Liver (tissue), 9 donors: ENCODE data around the gene CTAG1A. TPM values are rescaled to one million over a fixed set of nuclear protein-coding genes. Genes with fewer than 3 reads are reported as not detected.

Source experiments
- DNase-seq: peaks from one replicate; pipeline ENCODE4 v3.0.0-alpha.2; 2017; ENCODE audit warnings: low spot score
- H3K27ac ChIP-seq, 2 donors: one replicate each; pipeline ENCODE4 v1.7.0; 2013; ENCODE audit warnings: inconsistent platforms in 2 of 2, low read length in 2 of 2, control low read depth in 1 of 2, low read depth in 1 of 2, mild to moderate bottlenecking in 1 of 2
- H3K27me3 ChIP-seq, 4 donors: one replicate each; pipeline versions ENCODE4 v1.6.1 to v1.7.0; 2013; ENCODE audit warnings: low read length in 3 of 4, inconsistent platforms in 1 of 4, mild to moderate bottlenecking in 1 of 4, moderate library complexity in 1 of 4; ENCODE audit not compliant: control insufficient read depth in 4 of 4, insufficient read depth in 4 of 4
- H3K36me3 ChIP-seq, 4 donors: one replicate each; pipeline versions ENCODE4 v1.6.1 to v1.7.0; 2013; ENCODE audit warnings: low read length in 3 of 4, mild to moderate bottlenecking in 3 of 4, low read depth in 1 of 4, moderate library complexity in 1 of 4; ENCODE audit not compliant: control insufficient read depth in 4 of 4, insufficient read depth in 3 of 4
- H3K4me1 ChIP-seq, 4 donors: one replicate each; pipeline versions ENCODE4 v1.6.1 to v1.7.0; 2013; ENCODE audit warnings: low read length in 3 of 4, mild to moderate bottlenecking in 3 of 4, moderate library complexity in 1 of 4; ENCODE audit not compliant: control insufficient read depth in 4 of 4, insufficient read depth in 4 of 4
- H3K4me3 ChIP-seq, 3 donors: one replicate each; pipeline versions ENCODE4 v1.6.1 to v1.7.0; 2013; ENCODE audit warnings: low read length in 3 of 3, control low read depth in 1 of 3, low read depth in 1 of 3, mild to moderate bottlenecking in 1 of 3
- H3K9ac ChIP-seq, 2 donors: one replicate each; pipeline ENCODE4 v1.7.0; 2013; ENCODE audit warnings: low read length in 2 of 2, mild to moderate bottlenecking in 2 of 2, moderate library complexity in 2 of 2, control low read depth in 1 of 2, low read depth in 1 of 2
- H3K9me3 ChIP-seq, 4 donors: one replicate each; pipeline versions ENCODE4 v1.6.1 to v1.7.0; 2013; ENCODE audit warnings: low read length in 3 of 4; ENCODE audit not compliant: control insufficient read depth in 4 of 4
- ATF3 ChIP-seq: IDR thresholded peaks from 2 replicates; pipeline ENCODE4 v1.6.1; 2016; ENCODE audit warnings: antibody characterized with exemption
- CTCF ChIP-seq: fragments of 150-350 bp; IDR thresholded peaks from 2 replicates; pipeline ENCODE4 v1.5.1; 2017; ENCODE audit warnings: improper control_type of control experiment, low read depth, low read length; ENCODE audit not compliant: missing input control
- EGR1 ChIP-seq, 2 donors: IDR thresholded peaks; 2 replicates each; pipeline ENCODE4 v1.6.1; 2016 to 2018; ENCODE audit warnings: antibody characterized with exemption in 2 of 2, low read depth in 2 of 2
- FOXA1 ChIP-seq: IDR thresholded peaks from 2 replicates; pipeline ENCODE4 v1.6.1; 2016; ENCODE audit warnings: antibody characterized with exemption
- FOXA2 ChIP-seq: IDR thresholded peaks from 2 replicates; pipeline ENCODE4 v1.6.1; 2016; ENCODE audit warnings: antibody characterized with exemption
- HNF4A ChIP-seq, 2 donors: conservative IDR thresholded peaks; 2 replicates each; pipeline ENCODE4 v1.6.1; 2016; ENCODE audit warnings: antibody characterized with exemption in 2 of 2, mild to moderate bottlenecking in 2 of 2
- HNF4G ChIP-seq: IDR thresholded peaks from 2 replicates; pipeline ENCODE4 v1.6.1; 2016; ENCODE audit warnings: antibody characterized with exemption
- JUND ChIP-seq, 2 donors: IDR thresholded peaks; 2 replicates each; pipeline ENCODE4 v1.6.1; 2016; ENCODE audit warnings: antibody characterized with exemption in 2 of 2
- MAX ChIP-seq: IDR thresholded peaks from 2 replicates; pipeline ENCODE4 v1.6.1; 2016; ENCODE audit warnings: antibody characterized with exemption
- NR2F2 ChIP-seq: IDR thresholded peaks from 2 replicates; pipeline ENCODE4 v1.6.1; 2016; ENCODE audit warnings: antibody characterized with exemption
- RAD21 ChIP-seq, 2 donors: IDR thresholded peaks; 2 replicates each; pipeline ENCODE4 v1.6.1; 2016; ENCODE audit warnings: antibody characterized with exemption in 2 of 2, mild to moderate bottlenecking in 2 of 2
- REST ChIP-seq: IDR thresholded peaks from 2 replicates; pipeline ENCODE4 v1.6.1; 2016; ENCODE audit warnings: antibody characterized with exemption, mild to moderate bottlenecking
- RXRA ChIP-seq, 2 donors: IDR thresholded peaks; 2 replicates each; pipeline ENCODE4 v1.6.1; 2017 to 2018; ENCODE audit warnings: antibody characterized with exemption in 2 of 2, mild to moderate bottlenecking in 1 of 2
- SP1 ChIP-seq: IDR thresholded peaks from 2 replicates; pipeline ENCODE4 v1.6.1; 2018; ENCODE audit warnings: antibody characterized with exemption, mild to moderate bottlenecking
- YY1 ChIP-seq: IDR thresholded peaks from 2 replicates; pipeline ENCODE4 v1.6.1; 2016; ENCODE audit warnings: antibody characterized with exemption, mild to moderate bottlenecking
- ZBTB33 ChIP-seq: IDR thresholded peaks from 2 replicates; pipeline ENCODE4 v1.6.1; 2016; ENCODE audit warnings: antibody characterized with exemption
- WGBS: extraction: QIAGEN DNeasy Blood & Tissue Kit; methylation state at CpG from one replicate; pipeline ENCODE4 v1.1.7; 2013; 5-methylcytosine and 5-hydroxymethylcytosine counted together
- polyA plus RNA-seq, 2 donors: library from polyadenylated mRNA; stranded (reverse) in 1 of 2; unstranded in 1 of 2; fragments of 200-250 nt in 1 of 2; fragments of >200 nt in 1 of 2; fragmentation: Nextera tagmentation in 1 of 2; extraction: Ambion mirVana in 1 of 2; gene quantifications; one replicate each; pipeline versions ENCODE4 v1.2.1 to v1.2.3, GENCODE V29; 2013 to 2015
- total RNA-seq, 2 donors: library from RNA; depleted of rRNA; stranded (reverse); fragments of >200 nt; gene quantifications; one replicate each; pipeline ENCODE4 v1.2.3, GENCODE V29; 2014
- donor health status: healthy.
- donor health status: healthy.
- donor health status: healthy.
- donor health status: healthy.
- donor health status: healthy.

Gene CTAG1A
- total and polyA plus RNA-seq, 4 donors: not detected

- H3K4me1 ChIP-seq: no peaks in the 10 kb centered on the region
- WGBS: 82% methylated on average over 4 of the region's 4 CpGs
These were observed 9.6 kb downstream of the CTAG1A start for GRCh38 chrX:154594491-154594890.

GRCh38 chrX:154595559-154596249, 10.8 kb downstream of the CTAG1A start:
- no peak overlapping the region for H3K27ac ChIP-seq
- H3K9me3 ChIP-seq: peaks cover 0 to 3% (median 0%) of the 10 kb centered on the region in 4 donors
- 55% methylated on average over 2 of the region's 2 CpGs for WGBS

More at GRCh38 chrX:154594491-154594890, 9.6 kb downstream of the CTAG1A start:
- Histone ChIP-seq H3K36me3 (no peaks in the 10 kb centered on the region), H3K27me3 (peaks cover 0 to 5% (median 0%) of the 10 kb centered on the region in 4 donors), H3K9me3 (peaks cover 0 to 3% (median 0%) of the 10 kb centered on the region in 4 donors), H3K4me3 (no peak overlapping the region), H3K9ac (no peak overlapping the region), H3K27ac (no peak overlapping the region)
- no peak for TF ChIP-seq RAD21 (IDR thresholded peaks at IDR 0.05)
- no peak for TF ChIP-seq MAX
- TF ChIP-seq ZBTB33: no peak
- no peak for TF ChIP-seq RXRA (IDR thresholded peaks at IDR 0.05)
- no peak for TF ChIP-seq YY1
- DNase-seq: no peak

More at GRCh38 chrX:154595559-154596249, 10.8 kb downstream of the CTAG1A start:
- peaks cover 0 to 5% (median 0%) of the 10 kb centered on the region in 4 donors for H3K27me3 ChIP-seq
- no peaks in the 10 kb centered on the region for H3K4me1 ChIP-seq
- no peak for TF ChIP-seq RXRA (IDR thresholded peaks at IDR 0.05)
- TF ChIP-seq YY1: no peak
- no peak for TF ChIP-seq JUND (IDR thresholded peaks at IDR 0.05)
- no peak for TF ChIP-seq SP1
- no peak for TF ChIP-seq HNF4A (conservative IDR thresholded peaks at IDR 0.05)
- TF ChIP-seq FOXA2: no peak
- no peak for TF ChIP-seq EGR1 (IDR thresholded peaks at IDR 0.05; ENCODE audit: low read depth in 2 of 2)
- TF ChIP-seq MAX: no peak
- TF ChIP-seq ZBTB33: no peak
- TF ChIP-seq FOXA1: no peak
- no peak for TF ChIP-seq CTCF
- no peak for TF ChIP-seq HNF4G
- no peak for TF ChIP-seq REST
- no peak for TF ChIP-seq ATF3
- TF ChIP-seq RAD21 (IDR thresholded peaks at IDR 0.05): no peak
- TF ChIP-seq NR2F2: no peak
- no peaks in the 10 kb centered on the region for H3K36me3 ChIP-seq
- H3K4me3 ChIP-seq: no peak overlapping the region
- no peak for DNase-seq
- H3K9ac ChIP-seq: no peak overlapping the region
